H9 (cell line): ENCODE data around the gene TENM4. TPM values are rescaled to one million over a fixed set of nuclear protein-coding genes. Genes with fewer than 3 reads are reported as not detected.

Experiments
- DNase-seq: peaks from one replicate; pipeline ENCODE4 v3.0.0-alpha.2; 2017
- H2AFZ ChIP-seq: one replicate; pipeline ENCODE4 v1.6.1; 2013; ENCODE audit warnings: mild to moderate bottlenecking, low read length, control low read depth, moderate library complexity
- H2AK5ac ChIP-seq: 2 replicates; pipeline ENCODE4 v1.6.1; 2013; ENCODE audit warnings: low read length, control low read depth, mixed read lengths; ENCODE audit not compliant: insufficient read length
- H2BK120ac ChIP-seq: one replicate; pipeline ENCODE4 v1.6.1; 2013; ENCODE audit warnings: low read depth, mild to moderate bottlenecking, low read length, control low read depth, inconsistent platforms; ENCODE audit not compliant: poor library complexity, severe bottlenecking
- H2BK12ac ChIP-seq: 2 replicates; pipeline ENCODE4 v1.6.1; 2013; ENCODE audit warnings: low read length, control low read depth, mixed read lengths, low read depth; ENCODE audit not compliant: insufficient read length
- H2BK15ac ChIP-seq: 2 replicates; pipeline ENCODE4 v1.6.1; 2013; ENCODE audit warnings: low read depth, low read length, control low read depth
- H2BK20ac ChIP-seq: one replicate; pipeline ENCODE4 v1.6.1; 2013; ENCODE audit warnings: low read depth, mild to moderate bottlenecking, low read length, control low read depth, inconsistent platforms; ENCODE audit not compliant: poor library complexity, severe bottlenecking
- H2BK5ac ChIP-seq: 2 replicates; pipeline ENCODE4 v1.6.1; 2013; ENCODE audit warnings: low read length, control low read depth, mixed read lengths; ENCODE audit not compliant: insufficient read length
- H3K14ac ChIP-seq: 2 replicates; pipeline ENCODE4 v1.6.1; 2013; ENCODE audit warnings: low read length, control low read depth; ENCODE audit not compliant: insufficient read depth
- H3K18ac ChIP-seq: 2 replicates; pipeline ENCODE4 v1.6.1; 2013; ENCODE audit warnings: low read depth, mild to moderate bottlenecking, mixed read lengths, low read length, control low read depth; ENCODE audit not compliant: insufficient read length
- H3K23ac ChIP-seq: 2 replicates; pipeline ENCODE4 v1.6.1; 2013; ENCODE audit warnings: low read length, control low read depth, mixed read lengths, low read depth; ENCODE audit not compliant: insufficient read length
- H3K23me2 ChIP-seq: 2 replicates; pipeline ENCODE4 v1.6.1; 2013; ENCODE audit warnings: low read depth, mild to moderate bottlenecking, mixed read lengths, low read length, control low read depth; ENCODE audit not compliant: insufficient read length, poor library complexity, severe bottlenecking
- H3K27ac ChIP-seq: 2 replicates; pipeline ENCODE4 v1.5.1; 2013; ENCODE audit warnings: low read length, control low read depth, mixed read lengths, low read depth; ENCODE audit not compliant: insufficient read length
- H3K27me3 ChIP-seq: 2 replicates; pipeline ENCODE4 v1.6.1; 2013; ENCODE audit warnings: low read length, control low read depth, inconsistent platforms; ENCODE audit not compliant: insufficient read depth
- H3K4ac ChIP-seq: 2 replicates; pipeline ENCODE4 v1.6.1; 2013; ENCODE audit warnings: low read depth, mild to moderate bottlenecking, control low read depth, inconsistent platforms, low read length, moderate library complexity
- H3K4me1 ChIP-seq: 2 replicates; pipeline ENCODE4 v1.6.1; 2013; ENCODE audit warnings: low read length, control low read depth, inconsistent platforms; ENCODE audit not compliant: insufficient read depth
- H3K4me2 ChIP-seq: 2 replicates; pipeline ENCODE4 v1.6.1; 2013; ENCODE audit warnings: low read length, control low read depth, mixed read lengths; ENCODE audit not compliant: insufficient read length, insufficient read depth
- H3K56ac ChIP-seq: 2 replicates; pipeline ENCODE4 v1.6.1; 2013; ENCODE audit warnings: low read depth, mild to moderate bottlenecking, mixed read lengths, low read length, control low read depth; ENCODE audit not compliant: insufficient read length
- H3K79me1 ChIP-seq: 2 replicates; pipeline ENCODE4 v1.6.1; 2013; ENCODE audit warnings: low read depth, mild to moderate bottlenecking, moderate library complexity, low read length, control low read depth, inconsistent platforms; ENCODE audit not compliant: insufficient read depth, poor library complexity, severe bottlenecking
- H3K79me2 ChIP-seq: 2 replicates; pipeline ENCODE4 v1.6.1; 2013; ENCODE audit warnings: low read length, control low read depth, inconsistent platforms; ENCODE audit not compliant: insufficient read depth
- H3K9ac ChIP-seq: 2 replicates; pipeline ENCODE4 v1.6.1; 2013; ENCODE audit warnings: low read length, control low read depth, mixed read lengths; ENCODE audit not compliant: insufficient read length; ENCODE audit errors: extremely low read depth
- H3K9me3 ChIP-seq: one replicate; pipeline ENCODE4 v1.6.1; 2013; ENCODE audit warnings: low read depth, low read length, inconsistent platforms; ENCODE audit not compliant: control insufficient read depth
- H3T11ph ChIP-seq: one replicate; pipeline ENCODE4 v1.6.1; 2013; ENCODE audit warnings: mild to moderate bottlenecking, low read length, control low read depth, inconsistent platforms
- H4K20me1 ChIP-seq: one replicate; pipeline ENCODE4 v1.6.1; 2013; ENCODE audit not compliant: control insufficient read depth, insufficient read length, insufficient read depth
- H4K5ac ChIP-seq: 2 replicates; pipeline ENCODE4 v1.6.1; 2013; ENCODE audit warnings: low read depth, mild to moderate bottlenecking, mixed read lengths, low read length, control low read depth; ENCODE audit not compliant: insufficient read length
- H4K8ac ChIP-seq: replicated peaks from 2 replicates; pipeline ENCODE4 v1.6.1; 2013; ENCODE audit warnings: low read length, control low read depth, mixed read lengths, low read depth; ENCODE audit not compliant: insufficient read length
- H4K91ac ChIP-seq: 2 replicates; pipeline ENCODE4 v1.6.1; 2013; ENCODE audit warnings: low read depth, mild to moderate bottlenecking, moderate library complexity, mixed read lengths, low read length, control low read depth; ENCODE audit not compliant: insufficient read length
- H3K27ac Mint-ChIP-seq, 3 experiments: 2 replicates in 2 of 3; 3 replicates in 1 of 3; pipeline ENCODE4 v1.8.0; 2020 to 2021; ENCODE audit warnings: mixed read lengths in 3 of 3, mild to moderate bottlenecking in 1 of 3, moderate library complexity in 1 of 3
- H3K27me3 Mint-ChIP-seq: 2 replicates; pipeline ENCODE4 v1.8.0; 2021; ENCODE audit warnings: low read depth, mild to moderate bottlenecking, moderate library complexity, mixed read lengths
- H3K36me3 Mint-ChIP-seq, 3 experiments: 2 replicates in 2 of 3; 3 replicates in 1 of 3; pipeline ENCODE4 v1.8.0; 2020 to 2021; ENCODE audit warnings: low read depth in 3 of 3, mixed read lengths in 3 of 3; ENCODE audit not compliant: insufficient read depth in 1 of 3
- H3K4me1 Mint-ChIP-seq, 2 experiments: 2 replicates each; pipeline ENCODE4 v1.8.0; 2020; ENCODE audit warnings: mixed read lengths in 2 of 2
- H3K4me3 Mint-ChIP-seq, 2 experiments: 2 replicates in 1 of 2; 3 replicates in 1 of 2; pipeline ENCODE4 v1.8.0; 2020 to 2021; ENCODE audit warnings: mild to moderate bottlenecking in 2 of 2, mixed read lengths in 2 of 2, moderate library complexity in 1 of 2
- H3K9me3 Mint-ChIP-seq, 2 experiments: 2 replicates in 1 of 2; 3 replicates in 1 of 2; pipeline ENCODE4 v1.8.0; 2020; ENCODE audit warnings: mild to moderate bottlenecking in 2 of 2, mixed read lengths in 2 of 2, moderate library complexity in 1 of 2
- CTCF ChIP-seq: fragments of 200-600 bp; sonication (generic); conservative IDR thresholded peaks from 3 replicates; pipeline ENCODE4 v1.8.0; 2021; ENCODE audit warnings: antibody characterized with exemption, mild to moderate bottlenecking
- WGBS: extraction: QIAGEN DNeasy Blood & Tissue Kit; methylation state at CpG from one replicate; pipeline ENCODE4 v1.1.7; 2013; ENCODE audit warnings: missing lambda C conversion rate, low lambda C conversion rate, mixed read lengths; ENCODE audit not compliant: insufficient read length; ENCODE audit errors: extremely low coverage; 5-methylcytosine and 5-hydroxymethylcytosine counted together
- total RNA-seq: library from RNA; stranded (reverse); gene quantifications from 2 replicates; pipeline ENCODE4 v1.2.1, GENCODE V29; 2021

TENM4 gene
- total RNA-seq, 1 experiment from 2014 or later: 4.6 TPM

- Mint-ChIP-seq H3K4me3 (peak overlapping the region; percentile 2 to 40; a peak in 3 of 5 replicates), H3K27ac (peak overlapping the region; percentile 23 to 45 (median 38); a peak in 3 of 7 replicates), H3K27me3 (no peaks in the 10 kb centered on the region), H3K9me3 (no peaks in the 10 kb centered on the region), H3K4me1 (peaks cover 51% of the 10 kb centered on the region in 2 experiments), H3K36me3 (peaks cover 0 to 4% (median 0%) of the 10 kb centered on the region in 3 experiments; a peak in 2 of 7 replicates)
- no peaks in the 10 kb centered on the region for H3K23me2 ChIP-seq
- no peak for DNase-seq
- no peak overlapping the region for H4K8ac ChIP-seq
- no peak overlapping the region for H2AK5ac ChIP-seq
- H2BK20ac ChIP-seq: no peak overlapping the region
- H3T11ph ChIP-seq: no peak overlapping the region
- H3K18ac ChIP-seq: no peak overlapping the region
- H3K4me2 ChIP-seq: peak overlapping the region; percentile 39
- no peak overlapping the region for H2BK120ac ChIP-seq
- no peak overlapping the region for H3K4ac ChIP-seq
- no peaks in the 10 kb centered on the region for H4K20me1 ChIP-seq
- H4K5ac ChIP-seq: no peak overlapping the region
- H3K27ac ChIP-seq: no peak overlapping the region
- no peaks in the 10 kb centered on the region for H3K79me1 ChIP-seq
- H3K14ac ChIP-seq: no peak overlapping the region
- no peak overlapping the region for H3K56ac ChIP-seq
- H2BK12ac ChIP-seq: no peak overlapping the region
- no peak overlapping the region for H2BK15ac ChIP-seq
- H3K79me2 ChIP-seq: no peaks in the 10 kb centered on the region
- H3K9ac ChIP-seq: no peak overlapping the region
- peaks cover 18% of the 10 kb centered on the region for H3K4me1 ChIP-seq
- H3K27me3 ChIP-seq: no peaks in the 10 kb centered on the region
- H3K9me3 ChIP-seq: no peaks in the 10 kb centered on the region
- WGBS: no CpG with 5 or more reads among the region's 3 CpGs
- H2AFZ ChIP-seq: no peak overlapping the region
- no peak overlapping the region for H4K91ac ChIP-seq
- H3K23ac ChIP-seq: no peak overlapping the region
- H2BK5ac ChIP-seq: no peak overlapping the region
- no peak for TF ChIP-seq CTCF
Observed at GRCh38 chr11:78869293-78869692, 571.5 kb downstream of the TENM4 start.
